HG02981 (cell line): ENCODE results near the gene PHF21A.
"Not testable (repeated sequence)": the region's sequence is repeated elsewhere in the genome, so short reads cannot be mapped to it uniquely, and the experiment has no call there.

Source experiments
- ATAC-seq: cut with Tn5 transposase; IDR thresholded peaks from one replicate; pipeline ENCODE4 v1.9.1; 2021; ENCODE audit warnings: mild to moderate bottlenecking, moderate library complexity; ENCODE audit not compliant: unreplicated experiment

PHF21A gene

GRCh38 chr11:45906096-45906682, 215.1 kb downstream of the PHF21A start:
- ATAC-seq = no peak

- ATAC-seq = not testable (repeated sequence)
These were observed 215.7 kb downstream of the PHF21A start for GRCh38 chr11:45905576-45905975.

GRCh38 chr11:45905095-45905494, 216.2 kb downstream of the PHF21A start:
- no peak for ATAC-seq

- no peak for ATAC-seq
These were observed 216.8 kb downstream of the PHF21A start for GRCh38 chr11:45904309-45904915.

GRCh38 chr11:45902452-45903380, 218.5 kb downstream of the PHF21A start:
- no peak for ATAC-seq

GRCh38 chr11:45901626-45902025, 219.6 kb downstream of the PHF21A start:
- ATAC-seq = no peak

- no peak for ATAC-seq
These were observed 220.2 kb downstream of the PHF21A start for GRCh38 chr11:45900916-45901617.

- not testable (repeated sequence) for ATAC-seq
These were observed 221.0 kb downstream of the PHF21A start for GRCh38 chr11:45900175-45900800.

GRCh38 chr11:45899448-45900174, 221.6 kb downstream of the PHF21A start:
- ATAC-seq = peak; percentile 70

GRCh38 chr11:45899086-45899447, 222.2 kb downstream of the PHF21A start:
- no peak for ATAC-seq

- no peak for ATAC-seq
These were observed 223.7 kb downstream of the PHF21A start for GRCh38 chr11:45897556-45897955.

GRCh38 chr11:45896422-45896984, 224.8 kb downstream of the PHF21A start:
- ATAC-seq = no peak

- no peak for ATAC-seq
These were observed 225.5 kb downstream of the PHF21A start for GRCh38 chr11:45895553-45896259.

- no peak for ATAC-seq
These were observed 226.6 kb downstream of the PHF21A start for GRCh38 chr11:45894555-45895247.

- no peak for ATAC-seq
These were observed 228.4 kb downstream of the PHF21A start for GRCh38 chr11:45892856-45893255.

GRCh38 chr11:45890886-45891550, 230.2 kb downstream of the PHF21A start:
- ATAC-seq = no peak

GRCh38 chr11:45889966-45890365, 231.3 kb downstream of the PHF21A start:
- no peak for ATAC-seq

GRCh38 chr11:45889555-45889954, 231.7 kb downstream of the PHF21A start:
- no peak for ATAC-seq
